Body of pancreas (tissue), 4 donors: ENCODE results near the gene CACNA1G. TPM values are rescaled to one million over a fixed set of nuclear protein-coding genes. Genes with fewer than 3 reads are reported as not detected.

Source experiments
- ATAC-seq: fragments of 150-250 bp; one replicate; pipeline ENCODE4 v1.9.1; 2016
- DNase-seq, 4 donors: peaks; one replicate each; pipeline ENCODE4 v3.0.0-alpha.2; 2019
- H3K27ac ChIP-seq, 4 donors: fragments of 200-600 bp; sonication (generic); 1 replicate in 3 of 4; 2 replicates in 1 of 4; pipeline versions ENCODE4 v1.5.1 to v1.6.1; 2016 to 2019; ENCODE audit warnings: mild to moderate bottlenecking in 1 of 4, mixed read lengths in 1 of 4, moderate library complexity in 1 of 4
- H3K27me3 ChIP-seq, 2 donors: fragments of 200-600 bp; sonication (generic); one replicate each; pipeline ENCODE4 v1.6.0; 2016; ENCODE audit warnings: mild to moderate bottlenecking in 1 of 2
- H3K36me3 ChIP-seq, 2 donors: fragments of 200-600 bp; sonication (generic); replicated peaks in 1 of 2; 2 replicates each; pipeline ENCODE4 v1.5.1; 2016; ENCODE audit warnings: low read depth in 2 of 2; ENCODE audit not compliant: insufficient read depth in 1 of 2
- H3K4me1 ChIP-seq: fragments of 200-600 bp; sonication (generic); one replicate; pipeline ENCODE4 v1.6.0; 2016
- H3K4me3 ChIP-seq, 2 donors: fragments of 200-600 bp; sonication (generic); 1 replicate in 1 of 2; 2 replicates in 1 of 2; pipeline ENCODE4 v1.5.1; 2016 to 2019
- H3K9me3 ChIP-seq, 3 donors: fragments of 200-600 bp; sonication (generic); 1 replicate in 2 of 3; 2 replicates in 1 of 3; pipeline ENCODE4 v1.5.1; 2016
- POLR2A ChIP-seq, 3 donors: fragments of 450-650 bp; IDR thresholded peaks; one replicate each; pipeline ENCODE4 v1.6.1; 2016; ENCODE audit warnings: antibody characterized with exemption in 3 of 3, mild to moderate bottlenecking in 2 of 3
- WGBS, 2 donors: methylation state at CpG; one replicate each; pipeline ENCODE4 v1.1.5; 2017; 5-methylcytosine and 5-hydroxymethylcytosine counted together
- intact Hi-C: fragments of 100-400 bp; cut with DNase I; formaldehyde crosslinking; loops from one replicate; pipeline ENCODE4 v1.15.1; 2023
- total RNA-seq, 2 donors: library from RNA; depleted of rRNA; stranded (reverse); fragments of >200 nt; gene quantifications; one replicate each; pipeline ENCODE4 v1.1.0, GENCODE V29; 2016
- TF ChIP-seq, protein P1 (sequence below), 7 experiments: fragments of 450-650 bp in 4 of 7; fragments of 200-600 bp in 3 of 7; sonication (generic) in 3 of 7; IDR thresholded peaks; one replicate each; pipeline ENCODE4 v1.5.1; 2016 to 2019; ENCODE audit warnings: antibody characterized with exemption in 7 of 7

Gene CACNA1G
- total RNA-seq, 2 donors from 2014 or later = 0.26 to 0.33 TPM

DNA sequence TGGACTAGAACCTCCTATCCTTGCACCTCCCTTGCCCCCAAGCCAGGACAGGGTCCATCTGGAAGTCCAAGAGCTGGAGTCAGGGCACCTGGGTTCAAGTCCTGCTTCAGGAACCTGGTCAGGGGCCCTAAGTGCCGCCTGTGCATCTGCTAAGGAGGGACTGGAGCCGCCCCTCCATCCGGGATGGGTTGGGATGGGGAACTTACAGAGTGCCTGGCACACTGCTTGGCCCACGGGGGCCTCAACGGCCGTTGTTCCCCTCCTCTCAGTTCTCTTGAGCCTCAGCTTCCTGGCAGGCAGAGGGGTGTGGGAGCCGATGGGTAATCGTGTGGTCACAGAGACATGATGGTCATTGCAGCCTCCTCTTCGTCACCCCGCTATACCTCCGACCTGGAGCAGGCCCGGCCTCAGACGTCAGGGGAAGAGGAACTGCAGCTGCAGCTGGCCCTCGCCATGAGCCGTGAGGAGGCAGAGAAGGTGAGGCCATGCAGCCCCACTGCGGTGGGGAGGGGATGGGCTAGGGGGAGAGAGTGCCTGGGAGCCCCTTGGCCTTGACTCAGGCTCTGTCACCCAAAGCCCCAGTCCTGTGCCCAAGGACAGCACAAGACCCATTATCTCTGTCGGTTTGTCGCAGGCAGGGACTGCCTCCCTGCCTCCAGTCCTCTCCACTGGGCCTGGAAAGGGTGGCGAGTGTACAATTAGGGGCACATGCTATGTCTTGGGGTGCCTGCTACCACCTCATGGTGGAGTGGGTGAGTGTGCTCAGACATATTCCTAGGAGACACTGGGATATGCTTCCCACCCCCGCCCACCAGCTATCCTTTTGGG lies 22.6 kb upstream of the CACNA1G start:
- Histone ChIP-seq H3K36me3 (peaks cover 5 to 8% of the 10 kb centered on the region in 2 donors), H3K4me1 (peaks cover 89% of the 10 kb centered on the region), H3K27ac (no peak overlapping the region), H3K4me3 (no peak overlapping the region), H3K9me3 (no peaks in the 10 kb centered on the region), H3K27me3 (no peaks in the 10 kb centered on the region)
- ATAC-seq (no peak), DNase-seq (no peak)
- intact Hi-C loops = no loop called here
- TF ChIP-seq, protein P1, sequence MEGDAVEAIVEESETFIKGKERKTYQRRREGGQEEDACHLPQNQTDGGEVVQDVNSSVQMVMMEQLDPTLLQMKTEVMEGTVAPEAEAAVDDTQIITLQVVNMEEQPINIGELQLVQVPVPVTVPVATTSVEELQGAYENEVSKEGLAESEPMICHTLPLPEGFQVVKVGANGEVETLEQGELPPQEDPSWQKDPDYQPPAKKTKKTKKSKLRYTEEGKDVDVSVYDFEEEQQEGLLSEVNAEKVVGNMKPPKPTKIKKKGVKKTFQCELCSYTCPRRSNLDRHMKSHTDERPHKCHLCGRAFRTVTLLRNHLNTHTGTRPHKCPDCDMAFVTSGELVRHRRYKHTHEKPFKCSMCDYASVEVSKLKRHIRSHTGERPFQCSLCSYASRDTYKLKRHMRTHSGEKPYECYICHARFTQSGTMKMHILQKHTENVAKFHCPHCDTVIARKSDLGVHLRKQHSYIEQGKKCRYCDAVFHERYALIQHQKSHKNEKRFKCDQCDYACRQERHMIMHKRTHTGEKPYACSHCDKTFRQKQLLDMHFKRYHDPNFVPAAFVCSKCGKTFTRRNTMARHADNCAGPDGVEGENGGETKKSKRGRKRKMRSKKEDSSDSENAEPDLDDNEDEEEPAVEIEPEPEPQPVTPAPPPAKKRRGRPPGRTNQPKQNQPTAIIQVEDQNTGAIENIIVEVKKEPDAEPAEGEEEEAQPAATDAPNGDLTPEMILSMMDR (IDR thresholded peaks at IDR 0.05) = no peak
- TF ChIP-seq POLR2A (IDR thresholded peaks at IDR 0.05) = no peak
- 71 to 81% methylated on average over 7 to 20 of the region's 20 CpGs for WGBS, 2 donors

GRCh38 chr17:50538549-50539410 lies 21.7 kb upstream of the CACNA1G start:
- 85 to 92% methylated on average over 10 to 20 of the region's 20 CpGs for WGBS, 2 donors
- intact Hi-C loops = no loop called here
- no peaks in the 10 kb centered on the region for H3K9me3 ChIP-seq
- no peak overlapping the region for H3K4me3 ChIP-seq
- H3K4me1 ChIP-seq = peaks cover 91% of the 10 kb centered on the region
- H3K27me3 ChIP-seq = no peaks in the 10 kb centered on the region
- H3K27ac ChIP-seq = no peak overlapping the region
- TF ChIP-seq, protein P1 (IDR thresholded peaks at IDR 0.05) = no peak
- no peak for TF ChIP-seq POLR2A (IDR thresholded peaks at IDR 0.05)
- peaks cover 5 to 8% of the 10 kb centered on the region in 2 donors for H3K36me3 ChIP-seq
- DNase-seq = no peak
- ATAC-seq = no peak

- ATAC-seq (no peak), DNase-seq (peak in 1 of 4 donors; percentile 60)
- H3K9me3 ChIP-seq = no peaks in the 10 kb centered on the region
- peak overlapping the region in 1 of 4 donors; percentile 91 for H3K27ac ChIP-seq
- TF ChIP-seq, protein P1 (IDR thresholded peaks at IDR 0.05) = no peak
- no peak for TF ChIP-seq POLR2A (IDR thresholded peaks at IDR 0.05)
- intact Hi-C loops = no loop called here
- H3K27me3 ChIP-seq = no peaks in the 10 kb centered on the region
- peaks cover 5 to 8% of the 10 kb centered on the region in 2 donors for H3K36me3 ChIP-seq
- peaks cover 83% of the 10 kb centered on the region for H3K4me1 ChIP-seq
- WGBS, 2 donors = 64 to 71% methylated on average over 15 of the region's 15 CpGs
- H3K4me3 ChIP-seq = no peak overlapping the region
Measured at GRCh38 chr17:50539762-50540559, 20.6 kb upstream of the CACNA1G start.

DNA sequence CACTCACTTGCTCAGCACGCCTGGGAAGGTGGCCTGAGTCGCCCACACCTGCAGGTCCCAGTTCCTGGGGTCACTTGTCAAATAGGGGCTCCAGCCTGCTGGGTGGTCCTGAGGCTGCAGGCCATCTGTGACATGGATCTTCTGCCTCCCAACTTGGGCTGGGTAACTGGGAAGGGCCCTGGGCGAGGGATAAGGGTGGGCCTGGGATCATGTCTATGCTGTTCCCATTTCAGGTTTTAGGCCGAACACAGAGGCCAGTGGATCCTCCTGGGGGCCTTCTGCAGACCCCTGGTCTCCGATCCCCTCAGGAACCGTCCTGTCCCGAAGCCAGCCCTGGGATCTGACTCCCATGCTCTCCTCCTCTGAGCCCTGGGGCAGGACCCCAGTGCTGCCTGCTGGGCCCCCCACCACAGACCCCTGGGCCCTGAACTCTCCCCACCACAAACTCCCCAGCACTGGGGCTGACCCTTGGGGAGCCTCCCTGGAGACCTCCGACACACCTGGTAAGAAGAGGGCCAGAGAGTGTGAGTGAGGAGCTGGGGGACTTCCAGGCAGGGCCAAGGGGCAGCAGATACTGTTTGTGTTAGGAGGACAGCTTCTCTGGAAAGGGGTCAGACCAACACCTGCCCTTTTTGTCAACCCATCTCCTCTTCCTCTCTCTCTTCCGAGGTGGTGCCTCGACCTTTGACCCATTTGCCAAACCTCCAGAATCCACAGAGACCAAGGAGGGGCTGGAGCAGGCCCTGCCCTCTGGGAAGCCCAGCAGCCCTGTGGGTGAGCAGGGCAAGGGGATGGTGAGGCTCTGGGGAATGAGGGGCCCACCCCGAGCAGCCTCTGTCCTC lies 19.7 kb upstream of the CACNA1G start:
- TF ChIP-seq, protein P1 (IDR thresholded peaks at IDR 0.05) = no peak
- TF ChIP-seq POLR2A (IDR thresholded peaks at IDR 0.05) = no peak
- H3K27ac ChIP-seq = peak overlapping the region in 3 of 4 donors; percentile 83 to 92 (median 91)
- H3K27me3 ChIP-seq = no peaks in the 10 kb centered on the region
- no peaks in the 10 kb centered on the region for H3K9me3 ChIP-seq
- no peak for DNase-seq
- WGBS, 2 donors = 75 to 81% methylated on average over 7 to 11 of the region's 11 CpGs
- peaks cover 75% of the 10 kb centered on the region for H3K4me1 ChIP-seq
- peaks cover 5 to 8% of the 10 kb centered on the region in 2 donors for H3K36me3 ChIP-seq
- no peak for ATAC-seq
- intact Hi-C loops = no loop called here
- H3K4me3 ChIP-seq = no peak overlapping the region
